ENCODE results near the gene C2orf49. TPM values are rescaled to one million over a fixed set of nuclear protein-coding genes. Genes with fewer than 3 reads are reported as not detected.

C2orf49 gene
- total and polyA plus RNA-seq, 2 donors (not counting 1 experiment from before 2014, with no cell fraction given), result 7.5 to 29.3 TPM

DNA sequence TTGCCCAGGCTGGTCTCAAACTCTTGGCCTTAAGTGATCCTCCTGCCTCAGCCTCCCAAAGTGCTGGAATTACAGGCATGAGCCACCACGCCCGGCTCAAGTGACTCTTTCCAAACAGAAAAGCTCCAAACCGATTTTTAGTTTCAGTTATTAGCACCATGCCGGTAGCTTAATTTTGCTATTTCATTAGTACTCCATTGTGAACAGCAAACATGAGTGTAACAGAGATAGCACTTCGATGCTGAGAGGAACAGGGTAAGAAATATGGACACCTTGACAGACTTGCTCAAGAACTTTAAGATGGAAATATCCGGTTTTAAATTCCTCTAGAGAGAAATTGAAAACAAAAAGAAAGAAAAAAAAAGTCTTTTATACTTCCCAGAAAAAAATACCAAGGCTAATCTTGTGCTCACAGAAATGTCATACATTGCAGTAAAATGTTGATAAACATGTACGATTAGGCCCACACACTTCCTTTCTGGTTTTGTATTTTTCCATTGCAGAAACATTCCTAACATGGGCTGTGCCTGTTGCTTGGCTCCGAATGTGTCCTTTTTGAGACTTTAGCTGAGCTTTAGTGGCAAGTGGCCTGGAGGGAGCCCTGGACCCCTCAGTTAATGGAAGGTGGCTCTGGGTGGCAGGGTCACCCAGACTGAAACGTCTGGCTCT is 43.2 kb downstream of the C2orf49 start:
- no peaks in the 10 kb centered on the region for H3K9me3 ChIP-seq (ENCODE audit: control extremely low read depth in 1 of 3, control insufficient read depth in 2 of 3, insufficient read depth in 1 of 3, low read length in 2 of 3)
- no peaks in the 10 kb centered on the region for H3K36me3 ChIP-seq (replicated peaks in 1 of 2; ENCODE audit: control extremely low read depth in 1 of 2, control insufficient read depth in 1 of 2, extremely low read depth in 1 of 2, insufficient read depth in 2 of 2, low read length in 1 of 2)
- H3K27ac ChIP-seq (ENCODE audit: low read length in 2 of 2), result no peak overlapping the region
- no peaks in the 10 kb centered on the region for H3K4me1 ChIP-seq (ENCODE audit: control insufficient read depth in 2 of 2, insufficient read depth in 2 of 2, low read length in 2 of 2)
- no peak overlapping the region for H3K4me2 ChIP-seq (replicated peaks; ENCODE audit: low read depth, low read length, poor library complexity, severe bottlenecking)
- Mint-ChIP-seq H3K4me3 (no peak overlapping the region), H3K9me3 (ENCODE audit: insufficient read depth) (no peaks in the 10 kb centered on the region), H3K27ac (no peak overlapping the region), H3K27me3 (no peaks in the 10 kb centered on the region), H3K4me1 (no peaks in the 10 kb centered on the region)
- intact Hi-C loops (cut with micrococcal nuclease), result no loop called here
- ATAC-seq (ENCODE audit: low read depth) (no peak), DNase-seq (no peak)
- H3K27me3 ChIP-seq (replicated peaks in 1 of 4; ENCODE audit: control extremely low read depth in 1 of 4, control insufficient read depth in 3 of 4, insufficient read depth in 4 of 4, low read length in 3 of 4), result no peaks in the 10 kb centered on the region
- no peak overlapping the region for H3K4me3 ChIP-seq (ENCODE audit: control extremely low read depth in 1 of 5, extremely low read depth in 1 of 5, insufficient read depth in 1 of 5, low read depth in 2 of 5, low read length in 4 of 5)
- 56% methylated on average over 4 of the region's 9 CpGs for WGBS (ENCODE audit: insufficient coverage)
- no peak overlapping the region for H2AFZ ChIP-seq (ENCODE audit: insufficient read depth, low read depth, low read length, poor library complexity, severe bottlenecking)
- POLR2A ChIA-PET, result no interaction called here
- TF ChIP-seq EZH2 (IDR thresholded peaks at IDR 0.05; ENCODE audit: borderline replicate concordance, insufficient read depth, low read depth, low read length, poor library complexity, severe bottlenecking), result no peak
- TF ChIP-seq, protein P1, sequence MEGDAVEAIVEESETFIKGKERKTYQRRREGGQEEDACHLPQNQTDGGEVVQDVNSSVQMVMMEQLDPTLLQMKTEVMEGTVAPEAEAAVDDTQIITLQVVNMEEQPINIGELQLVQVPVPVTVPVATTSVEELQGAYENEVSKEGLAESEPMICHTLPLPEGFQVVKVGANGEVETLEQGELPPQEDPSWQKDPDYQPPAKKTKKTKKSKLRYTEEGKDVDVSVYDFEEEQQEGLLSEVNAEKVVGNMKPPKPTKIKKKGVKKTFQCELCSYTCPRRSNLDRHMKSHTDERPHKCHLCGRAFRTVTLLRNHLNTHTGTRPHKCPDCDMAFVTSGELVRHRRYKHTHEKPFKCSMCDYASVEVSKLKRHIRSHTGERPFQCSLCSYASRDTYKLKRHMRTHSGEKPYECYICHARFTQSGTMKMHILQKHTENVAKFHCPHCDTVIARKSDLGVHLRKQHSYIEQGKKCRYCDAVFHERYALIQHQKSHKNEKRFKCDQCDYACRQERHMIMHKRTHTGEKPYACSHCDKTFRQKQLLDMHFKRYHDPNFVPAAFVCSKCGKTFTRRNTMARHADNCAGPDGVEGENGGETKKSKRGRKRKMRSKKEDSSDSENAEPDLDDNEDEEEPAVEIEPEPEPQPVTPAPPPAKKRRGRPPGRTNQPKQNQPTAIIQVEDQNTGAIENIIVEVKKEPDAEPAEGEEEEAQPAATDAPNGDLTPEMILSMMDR (IDR thresholded peaks at IDR 0.05), result no peak
- no peaks in the 10 kb centered on the region for H3K79me2 ChIP-seq (ENCODE audit: control insufficient read depth, insufficient read depth, low read length)
- no peaks in the 10 kb centered on the region for H4K20me1 ChIP-seq (ENCODE audit: control insufficient read depth, insufficient read depth, low read length, poor library complexity, severe bottlenecking)
- CTCF ChIA-PET, result no interaction called here
- H3K9ac ChIP-seq (ENCODE audit: low read length), result no peak overlapping the region

DNA sequence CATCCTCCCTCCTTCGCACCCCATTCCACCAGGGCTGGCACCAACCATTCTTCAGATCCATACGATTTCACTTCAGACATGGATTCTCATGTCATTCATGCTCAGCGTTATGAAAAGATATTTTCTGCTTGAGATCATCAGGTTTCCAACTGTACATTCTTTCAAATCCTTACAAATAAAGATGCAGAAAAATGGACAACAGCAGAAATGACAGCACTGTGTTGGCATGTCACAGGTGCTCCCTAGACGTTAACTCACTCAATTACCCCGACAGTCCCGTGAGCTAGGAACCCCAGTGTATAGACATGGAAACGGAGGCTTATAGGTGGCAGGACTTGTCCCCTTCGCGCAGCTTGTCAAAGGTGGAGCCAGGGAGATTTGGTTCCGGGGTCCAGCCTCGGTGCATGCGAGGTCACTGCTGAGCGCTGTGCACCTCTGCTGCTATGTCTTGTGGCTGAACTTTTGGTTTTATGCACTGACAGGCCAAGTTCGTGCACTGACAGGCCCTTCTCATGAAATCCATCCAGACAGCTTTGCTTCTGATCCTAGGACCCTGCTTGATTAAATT is 43.8 kb downstream of the C2orf49 start:
- Histone ChIP-seq H3K4me1 (ENCODE audit: control insufficient read depth in 2 of 2, insufficient read depth in 2 of 2, low read length in 2 of 2) (no peaks in the 10 kb centered on the region), H3K36me3 (replicated peaks in 1 of 2; ENCODE audit: control extremely low read depth in 1 of 2, control insufficient read depth in 1 of 2, extremely low read depth in 1 of 2, insufficient read depth in 2 of 2, low read length in 1 of 2) (no peaks in the 10 kb centered on the region), H2AFZ (ENCODE audit: insufficient read depth, low read depth, low read length, poor library complexity, severe bottlenecking) (no peak overlapping the region), H3K27ac (ENCODE audit: low read length in 2 of 2) (no peak overlapping the region), H3K4me2 (replicated peaks; ENCODE audit: low read depth, low read length, poor library complexity, severe bottlenecking) (no peak overlapping the region), H3K9me3 (ENCODE audit: control extremely low read depth in 1 of 3, control insufficient read depth in 2 of 3, insufficient read depth in 1 of 3, low read length in 2 of 3) (no peaks in the 10 kb centered on the region), H3K4me3 (ENCODE audit: control extremely low read depth in 1 of 5, extremely low read depth in 1 of 5, insufficient read depth in 1 of 5, low read depth in 2 of 5, low read length in 4 of 5) (no peak overlapping the region), H3K27me3 (replicated peaks in 1 of 4; ENCODE audit: control extremely low read depth in 1 of 4, control insufficient read depth in 3 of 4, insufficient read depth in 4 of 4, low read length in 3 of 4) (no peaks in the 10 kb centered on the region), H3K79me2 (ENCODE audit: control insufficient read depth, insufficient read depth, low read length) (no peaks in the 10 kb centered on the region), H3K9ac (ENCODE audit: low read length) (no peak overlapping the region), H4K20me1 (ENCODE audit: control insufficient read depth, insufficient read depth, low read length, poor library complexity, severe bottlenecking) (no peaks in the 10 kb centered on the region)
- DNase-seq (no peak), ATAC-seq (ENCODE audit: low read depth) (no peak)
- Mint-ChIP-seq H3K4me1 (no peaks in the 10 kb centered on the region), H3K27ac (no peak overlapping the region), H3K9me3 (ENCODE audit: insufficient read depth) (no peaks in the 10 kb centered on the region), H3K27me3 (no peaks in the 10 kb centered on the region), H3K4me3 (no peak overlapping the region)
- 94% methylated on average over 13 of the region's 14 CpGs for WGBS (ENCODE audit: insufficient coverage)
- ChIA-PET CTCF (no interaction called here), POLR2A (no interaction called here)
- intact Hi-C loops (cut with micrococcal nuclease), result no loop called here
- TF ChIP-seq, protein P1 (IDR thresholded peaks at IDR 0.05), result no peak
- TF ChIP-seq EZH2 (IDR thresholded peaks at IDR 0.05; ENCODE audit: borderline replicate concordance, insufficient read depth, low read depth, low read length, poor library complexity, severe bottlenecking), result no peak

All from B cell (primary cell).